Tibial artery (tissue), 4 donors: ENCODE measurements around the gene PLSCR4.

Experiments used
- DNase-seq, 2 donors: peaks; one replicate each; pipeline ENCODE4 v3.0.0-alpha.2; 2019
- H3K27ac ChIP-seq, 2 donors: fragments of 200-600 bp; sonication (generic) in 1 of 2; 1 replicate in 1 of 2; 2 replicates in 1 of 2; pipeline ENCODE4 v1.5.1; 2018 to 2019; ENCODE audit warnings: mild to moderate bottlenecking in 1 of 2
- H3K27me3 ChIP-seq, 2 donors: fragments of 200-600 bp; sonication (generic) in 1 of 2; one replicate each; pipeline versions ENCODE4 v1.5.1 to v1.6.0; 2016 to 2019
- H3K36me3 ChIP-seq, 3 donors: fragments of 200-600 bp; sonication (generic) in 2 of 3; one replicate each; pipeline ENCODE4 v1.5.1; 2016 to 2019; ENCODE audit warnings: mild to moderate bottlenecking in 2 of 3
- H3K4me1 ChIP-seq, 4 donors: fragments of 200-600 bp; sonication (generic) in 2 of 4; 1 replicate in 3 of 4; 2 replicates in 1 of 4; pipeline ENCODE4 v1.5.1; 2016 to 2019
- H3K4me3 ChIP-seq, 2 donors: fragments of 200-600 bp; sonication (generic) in 1 of 2; 1 replicate in 1 of 2; 2 replicates in 1 of 2; pipeline ENCODE4 v1.5.1; 2018 to 2019; ENCODE audit warnings: mild to moderate bottlenecking in 2 of 2
- H3K9me3 ChIP-seq, 3 donors: fragments of 200-600 bp; sonication (generic) in 1 of 3; one replicate each; pipeline ENCODE4 v1.5.1; 2016 to 2019
- CTCF ChIP-seq, 2 experiments: fragments of 200-600 bp in 1 of 2; fragments of 450-650 bp in 1 of 2; IDR thresholded peaks; one replicate each; pipeline ENCODE4 v1.5.1; 2017 to 2019; ENCODE audit warnings: antibody characterized with exemption in 2 of 2, mild to moderate bottlenecking in 1 of 2, moderate library complexity in 1 of 2
- intact Hi-C: fragments of 100-400 bp; cut with DNase I; formaldehyde crosslinking; loops from one replicate; pipeline ENCODE4 v1.15.0; 2023; ENCODE audit warnings: low total_unique reads

Gene PLSCR4

GRCh38 chr3:146178006-146178689 lies 72.8 kb downstream of the PLSCR4 start:
- H3K4me1 ChIP-seq, result peaks cover 0 to 7% (median 2%) of the 10 kb centered on the region in 4 donors
- no peaks in the 10 kb centered on the region for H3K27me3 ChIP-seq
- no peak for TF ChIP-seq CTCF (IDR thresholded peaks at IDR 0.05)
- intact Hi-C loops, result no loop called here
- H3K36me3 ChIP-seq, result peaks cover 2 to 4% (median 3%) of the 10 kb centered on the region in 3 donors
- no peak overlapping the region for H3K27ac ChIP-seq
- H3K4me3 ChIP-seq, result no peak overlapping the region
- no peak for DNase-seq
- H3K9me3 ChIP-seq, result no peaks in the 10 kb centered on the region

- TF ChIP-seq CTCF (IDR thresholded peaks at IDR 0.05), result no peak
- no peaks in the 10 kb centered on the region for H3K27me3 ChIP-seq
Measured at GRCh38 chr3:146177519-146177918, 73.4 kb downstream of the PLSCR4 start.

GRCh38 chr3:146177072-146177471 lies 73.8 kb downstream of the PLSCR4 start:
- Histone ChIP-seq H3K4me3 (no peak overlapping the region), H3K27ac (no peak overlapping the region)
- TF ChIP-seq CTCF (IDR thresholded peaks at IDR 0.05), result no peak

More at GRCh38 chr3:146177519-146177918, 73.4 kb downstream of the PLSCR4 start:
- Histone ChIP-seq H3K4me1 (peaks cover 0 to 7% (median 2%) of the 10 kb centered on the region in 4 donors), H3K4me3 (no peak overlapping the region), H3K27ac (no peak overlapping the region), H3K9me3 (no peaks in the 10 kb centered on the region), H3K36me3 (peaks cover 5 to 7% (median 6%) of the 10 kb centered on the region in 3 donors)
- intact Hi-C loops, result no loop called here
- DNase-seq, result no peak

GRCh38 chr3:146172586-146172985 lies 78.3 kb downstream of the PLSCR4 start:
- no peaks in the 10 kb centered on the region for H3K27me3 ChIP-seq
- H3K4me3 ChIP-seq, result no peak overlapping the region
- no peak for DNase-seq
- no peak for TF ChIP-seq CTCF (IDR thresholded peaks at IDR 0.05)
- H3K4me1 ChIP-seq, result peaks cover 0 to 5% (median under 1%) of the 10 kb centered on the region in 4 donors
- H3K36me3 ChIP-seq, result peaks cover 5 to 7% (median 6%) of the 10 kb centered on the region in 3 donors
- H3K9me3 ChIP-seq, result no peaks in the 10 kb centered on the region
- intact Hi-C loops, result no loop called here
- H3K27ac ChIP-seq, result no peak overlapping the region

More at GRCh38 chr3:146177072-146177471, 73.8 kb downstream of the PLSCR4 start:
- Histone ChIP-seq H3K9me3 (no peaks in the 10 kb centered on the region), H3K4me1 (peaks cover 0 to 7% (median 2%) of the 10 kb centered on the region in 4 donors), H3K36me3 (peaks cover 5 to 7% (median 6%) of the 10 kb centered on the region in 3 donors), H3K27me3 (no peaks in the 10 kb centered on the region)
- intact Hi-C loops, result no loop called here
- no peak for DNase-seq

- intact Hi-C loops, result no loop called here
- Histone ChIP-seq H3K27ac (no peak overlapping the region), H3K27me3 (no peaks in the 10 kb centered on the region), H3K36me3 (peaks cover 5 to 7% (median 6%) of the 10 kb centered on the region in 3 donors), H3K4me1 (peaks cover 0 to 20% (median 16%) of the 10 kb centered on the region in 4 donors), H3K4me3 (no peak overlapping the region), H3K9me3 (no peaks in the 10 kb centered on the region)
- no peak for TF ChIP-seq CTCF (IDR thresholded peaks at IDR 0.05)
- DNase-seq, result no peak
Measured at GRCh38 chr3:146170591-146170990, 80.3 kb downstream of the PLSCR4 start.
